HCT116 (cell line): ENCODE data around the gene ATP8A1.

Experiments used
- CEBPB ChIP-seq: IDR thresholded peaks from 2 replicates; pipeline ENCODE4 v1.6.1; 2012; ENCODE audit warnings: low read depth
- EGR1 ChIP-seq: IDR thresholded peaks from 2 replicates; pipeline ENCODE4 v1.6.1; 2012; ENCODE audit warnings: low read depth
- EZH2 ChIP-seq: fragments of 200-600 bp; sonication (generic); IDR thresholded peaks from 2 replicates; pipeline ENCODE4 v1.6.1; 2017; ENCODE audit warnings: antibody characterized with exemption, mixed run types
- EZH2phosphoT487 ChIP-seq: fragments of 200-600 bp; IDR thresholded peaks from 2 replicates; pipeline ENCODE4 v1.6.1; 2018; ENCODE audit warnings: antibody characterized with exemption, borderline replicate concordance
- POLR2A ChIP-seq: IDR thresholded peaks from 2 replicates; pipeline ENCODE4 v1.7.0; 2011; ENCODE audit warnings: borderline replicate concordance; ENCODE audit not compliant: insufficient read depth, insufficient read length; ENCODE audit errors: extremely low read depth
- POLR2AphosphoS5 ChIP-seq: IDR thresholded peaks from 2 replicates; pipeline ENCODE4 v1.6.1; 2011; ENCODE audit warnings: mild to moderate bottlenecking, low read depth, low read length, moderate library complexity
- TF ChIP-seq, protein P1 (sequence below): IDR thresholded peaks from 2 replicates; pipeline ENCODE4 v1.6.1; 2012; ENCODE audit warnings: low read depth
- TF ChIP-seq, protein P2 (sequence below), 3 experiments: fragments of 200-600 bp in 1 of 3; sonication (generic) in 1 of 3; IDR thresholded peaks in 2 of 3; conservative IDR thresholded peaks in 1 of 3; 2 replicates each; pipeline ENCODE4 v1.5.1; 2012 to 2017; ENCODE audit warnings: low read depth in 2 of 3, low read length in 2 of 3, antibody characterized with exemption in 1 of 3, borderline replicate concordance in 1 of 3, control low read depth in 1 of 3, mild to moderate bottlenecking in 1 of 3, mixed read lengths in 1 of 3, mixed run types in 1 of 3, moderate library complexity in 1 of 3; ENCODE audit not compliant: insufficient read depth in 1 of 3
- TF ChIP-seq, protein P3 (sequence below): IDR thresholded peaks from 2 replicates; pipeline ENCODE4 v1.6.1; 2011; ENCODE audit warnings: mild to moderate bottlenecking, low read length, moderate library complexity; ENCODE audit not compliant: insufficient replicate concordance; ENCODE audit errors: extremely low read depth
- TF ChIP-seq, protein P4 (sequence below): IDR thresholded peaks from 2 replicates; pipeline ENCODE4 v1.6.1; 2012

DNA sequence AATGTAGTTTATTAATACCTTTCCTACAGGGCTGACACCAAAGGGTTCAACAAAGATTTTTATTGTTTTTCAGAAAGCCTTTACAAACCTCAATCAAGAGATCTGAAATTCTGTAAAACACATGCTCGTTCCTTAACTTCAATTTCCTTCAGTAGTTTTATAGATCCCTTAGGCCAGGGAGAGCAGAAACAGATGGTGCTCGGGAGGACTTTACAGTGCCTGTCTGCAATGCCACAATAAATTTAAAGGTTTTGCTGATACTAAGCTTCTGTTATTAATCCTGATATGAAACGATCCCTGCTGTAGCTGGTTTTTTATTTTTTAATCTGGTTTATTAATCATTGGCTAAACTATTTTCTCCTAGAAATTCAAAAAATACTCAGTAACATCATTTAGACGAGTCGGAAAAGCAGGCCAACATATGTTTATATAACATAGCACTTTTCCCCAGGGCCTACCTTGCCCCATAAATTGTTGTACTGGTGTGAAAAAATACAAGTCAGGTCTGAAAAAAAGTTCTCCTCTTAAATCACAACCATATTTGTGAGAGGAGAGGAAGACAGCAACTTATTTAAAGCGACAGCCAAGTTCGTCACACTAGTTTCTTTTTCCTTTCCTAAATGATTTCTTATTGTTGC is 219.9 kb downstream of the ATP8A1 start:
- no peak for TF ChIP-seq EGR1
- TF ChIP-seq CEBPB = no peak
- TF ChIP-seq, protein P1, sequence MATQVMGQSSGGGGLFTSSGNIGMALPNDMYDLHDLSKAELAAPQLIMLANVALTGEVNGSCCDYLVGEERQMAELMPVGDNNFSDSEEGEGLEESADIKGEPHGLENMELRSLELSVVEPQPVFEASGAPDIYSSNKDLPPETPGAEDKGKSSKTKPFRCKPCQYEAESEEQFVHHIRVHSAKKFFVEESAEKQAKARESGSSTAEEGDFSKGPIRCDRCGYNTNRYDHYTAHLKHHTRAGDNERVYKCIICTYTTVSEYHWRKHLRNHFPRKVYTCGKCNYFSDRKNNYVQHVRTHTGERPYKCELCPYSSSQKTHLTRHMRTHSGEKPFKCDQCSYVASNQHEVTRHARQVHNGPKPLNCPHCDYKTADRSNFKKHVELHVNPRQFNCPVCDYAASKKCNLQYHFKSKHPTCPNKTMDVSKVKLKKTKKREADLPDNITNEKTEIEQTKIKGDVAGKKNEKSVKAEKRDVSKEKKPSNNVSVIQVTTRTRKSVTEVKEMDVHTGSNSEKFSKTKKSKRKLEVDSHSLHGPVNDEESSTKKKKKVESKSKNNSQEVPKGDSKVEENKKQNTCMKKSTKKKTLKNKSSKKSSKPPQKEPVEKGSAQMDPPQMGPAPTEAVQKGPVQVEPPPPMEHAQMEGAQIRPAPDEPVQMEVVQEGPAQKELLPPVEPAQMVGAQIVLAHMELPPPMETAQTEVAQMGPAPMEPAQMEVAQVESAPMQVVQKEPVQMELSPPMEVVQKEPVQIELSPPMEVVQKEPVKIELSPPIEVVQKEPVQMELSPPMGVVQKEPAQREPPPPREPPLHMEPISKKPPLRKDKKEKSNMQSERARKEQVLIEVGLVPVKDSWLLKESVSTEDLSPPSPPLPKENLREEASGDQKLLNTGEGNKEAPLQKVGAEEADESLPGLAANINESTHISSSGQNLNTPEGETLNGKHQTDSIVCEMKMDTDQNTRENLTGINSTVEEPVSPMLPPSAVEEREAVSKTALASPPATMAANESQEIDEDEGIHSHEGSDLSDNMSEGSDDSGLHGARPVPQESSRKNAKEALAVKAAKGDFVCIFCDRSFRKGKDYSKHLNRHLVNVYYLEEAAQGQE = no peak
- TF ChIP-seq, protein P2, sequence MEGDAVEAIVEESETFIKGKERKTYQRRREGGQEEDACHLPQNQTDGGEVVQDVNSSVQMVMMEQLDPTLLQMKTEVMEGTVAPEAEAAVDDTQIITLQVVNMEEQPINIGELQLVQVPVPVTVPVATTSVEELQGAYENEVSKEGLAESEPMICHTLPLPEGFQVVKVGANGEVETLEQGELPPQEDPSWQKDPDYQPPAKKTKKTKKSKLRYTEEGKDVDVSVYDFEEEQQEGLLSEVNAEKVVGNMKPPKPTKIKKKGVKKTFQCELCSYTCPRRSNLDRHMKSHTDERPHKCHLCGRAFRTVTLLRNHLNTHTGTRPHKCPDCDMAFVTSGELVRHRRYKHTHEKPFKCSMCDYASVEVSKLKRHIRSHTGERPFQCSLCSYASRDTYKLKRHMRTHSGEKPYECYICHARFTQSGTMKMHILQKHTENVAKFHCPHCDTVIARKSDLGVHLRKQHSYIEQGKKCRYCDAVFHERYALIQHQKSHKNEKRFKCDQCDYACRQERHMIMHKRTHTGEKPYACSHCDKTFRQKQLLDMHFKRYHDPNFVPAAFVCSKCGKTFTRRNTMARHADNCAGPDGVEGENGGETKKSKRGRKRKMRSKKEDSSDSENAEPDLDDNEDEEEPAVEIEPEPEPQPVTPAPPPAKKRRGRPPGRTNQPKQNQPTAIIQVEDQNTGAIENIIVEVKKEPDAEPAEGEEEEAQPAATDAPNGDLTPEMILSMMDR (IDR thresholded peaks at IDR 0.05 in 2 of 3, conservative IDR thresholded peaks at IDR 0.05 in 1 of 3; ENCODE audit: borderline replicate concordance in 1 of 3, insufficient read depth in 1 of 3, low read depth in 2 of 3, low read length in 2 of 3) = no peak
- TF ChIP-seq EZH2phosphoT487 = no peak
- no peak for TF ChIP-seq POLR2A
- TF ChIP-seq, protein P3, sequence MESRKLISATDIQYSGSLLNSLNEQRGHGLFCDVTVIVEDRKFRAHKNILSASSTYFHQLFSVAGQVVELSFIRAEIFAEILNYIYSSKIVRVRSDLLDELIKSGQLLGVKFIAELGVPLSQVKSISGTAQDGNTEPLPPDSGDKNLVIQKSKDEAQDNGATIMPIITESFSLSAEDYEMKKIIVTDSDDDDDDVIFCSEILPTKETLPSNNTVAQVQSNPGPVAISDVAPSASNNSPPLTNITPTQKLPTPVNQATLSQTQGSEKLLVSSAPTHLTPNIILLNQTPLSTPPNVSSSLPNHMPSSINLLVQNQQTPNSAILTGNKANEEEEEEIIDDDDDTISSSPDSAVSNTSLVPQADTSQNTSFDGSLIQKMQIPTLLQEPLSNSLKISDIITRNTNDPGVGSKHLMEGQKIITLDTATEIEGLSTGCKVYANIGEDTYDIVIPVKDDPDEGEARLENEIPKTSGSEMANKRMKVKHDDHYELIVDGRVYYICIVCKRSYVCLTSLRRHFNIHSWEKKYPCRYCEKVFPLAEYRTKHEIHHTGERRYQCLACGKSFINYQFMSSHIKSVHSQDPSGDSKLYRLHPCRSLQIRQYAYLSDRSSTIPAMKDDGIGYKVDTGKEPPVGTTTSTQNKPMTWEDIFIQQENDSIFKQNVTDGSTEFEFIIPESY = no peak
- TF ChIP-seq, protein P4, sequence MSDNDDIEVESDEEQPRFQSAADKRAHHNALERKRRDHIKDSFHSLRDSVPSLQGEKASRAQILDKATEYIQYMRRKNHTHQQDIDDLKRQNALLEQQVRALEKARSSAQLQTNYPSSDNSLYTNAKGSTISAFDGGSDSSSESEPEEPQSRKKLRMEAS = no peak
- no peak for TF ChIP-seq EZH2
- no peak for TF ChIP-seq POLR2AphosphoS5
